ENCODE data around the gene NKX2-4. TPM values are rescaled to one million over a fixed set of nuclear protein-coding genes. Genes with fewer than 3 reads are reported as not detected.

Gene NKX2-4
- total and polyA plus RNA-seq, 2 of the 13 experiments (the other 11 are each of a cell fraction or from before 2014, with no cell fraction given) = not detected

- TF ChIP-seq, protein P1, sequence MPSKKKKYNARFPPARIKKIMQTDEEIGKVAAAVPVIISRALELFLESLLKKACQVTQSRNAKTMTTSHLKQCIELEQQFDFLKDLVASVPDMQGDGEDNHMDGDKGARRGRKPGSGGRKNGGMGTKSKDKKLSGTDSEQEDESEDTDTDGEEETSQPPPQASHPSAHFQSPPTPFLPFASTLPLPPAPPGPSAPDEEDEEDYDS (CRISPR knock-in tag; IDR thresholded peaks at IDR 0.05) = 0 out of 2 replicates have a peak, but pooled peaks have one; percentile 16
- TF ChIP-seq NCOR1 (IDR thresholded peaks at IDR 0.05; ENCODE audit: borderline replicate concordance, low read length) (0 out of 2 replicates have a peak, but pooled peaks have one; percentile 22), HMGA1 (CRISPR knock-in tag; conservative IDR thresholded peaks at IDR 0.05) (no peak), ZMYM4 (CRISPR knock-in tag; IDR thresholded peaks at IDR 0.05) (peak; percentile 66), HNF4G (IDR thresholded peaks at IDR 0.05; ENCODE audit: borderline replicate concordance, low read depth, low read length) (0 out of 2 replicates have a peak, but pooled peaks have one; percentile 34), HNF4G (CRISPR knock-in tag; IDR thresholded peaks at IDR 0.05; ENCODE audit: borderline replicate concordance, low read depth) (no peak), SALL1 (CRISPR knock-in tag; IDR thresholded peaks at IDR 0.05) (peak; percentile 74), HOXA9 (CRISPR knock-in tag; IDR thresholded peaks at IDR 0.05; ENCODE audit: borderline replicate concordance) (no peak), SP5 (CRISPR knock-in tag; IDR thresholded peaks at IDR 0.05; ENCODE audit: borderline replicate concordance, low read depth) (0 out of 2 replicates have a peak, but pooled peaks have one; percentile 53), PITX1 (CRISPR knock-in tag; IDR thresholded peaks at IDR 0.05) (peak; percentile 59), AHDC1 (CRISPR knock-in tag; IDR thresholded peaks at IDR 0.05; ENCODE audit: borderline replicate concordance) (peak; percentile 49; the same call in 1 of the 2 replicates), ZBTB20 (CRISPR knock-in tag; IDR thresholded peaks at IDR 0.05; ENCODE audit: borderline replicate concordance, low read depth) (0 out of 2 replicates have a peak, but pooled peaks have one; percentile 38), TBX2 (CRISPR knock-in tag; IDR thresholded peaks at IDR 0.05; ENCODE audit: borderline replicate concordance) (peak; percentile 40; the same call in 1 of the 2 replicates), SAP130 (CRISPR knock-in tag; IDR thresholded peaks at IDR 0.05; ENCODE audit: low read depth) (peak; percentile 45), RARA (CRISPR knock-in tag; IDR thresholded peaks at IDR 0.05) (peak; percentile 41; the same call in 1 of the 2 replicates), HINFP (CRISPR knock-in tag; IDR thresholded peaks at IDR 0.05; ENCODE audit: low read depth) (no peak), SOX5 (CRISPR knock-in tag; IDR thresholded peaks at IDR 0.05; ENCODE audit: borderline replicate concordance) (0 out of 2 replicates have a peak, but pooled peaks have one; percentile 10), POGZ (CRISPR knock-in tag; IDR thresholded peaks at IDR 0.05) (peak; percentile 64; the same call in 1 of the 2 replicates)
- TF ChIP-seq, protein P2, sequence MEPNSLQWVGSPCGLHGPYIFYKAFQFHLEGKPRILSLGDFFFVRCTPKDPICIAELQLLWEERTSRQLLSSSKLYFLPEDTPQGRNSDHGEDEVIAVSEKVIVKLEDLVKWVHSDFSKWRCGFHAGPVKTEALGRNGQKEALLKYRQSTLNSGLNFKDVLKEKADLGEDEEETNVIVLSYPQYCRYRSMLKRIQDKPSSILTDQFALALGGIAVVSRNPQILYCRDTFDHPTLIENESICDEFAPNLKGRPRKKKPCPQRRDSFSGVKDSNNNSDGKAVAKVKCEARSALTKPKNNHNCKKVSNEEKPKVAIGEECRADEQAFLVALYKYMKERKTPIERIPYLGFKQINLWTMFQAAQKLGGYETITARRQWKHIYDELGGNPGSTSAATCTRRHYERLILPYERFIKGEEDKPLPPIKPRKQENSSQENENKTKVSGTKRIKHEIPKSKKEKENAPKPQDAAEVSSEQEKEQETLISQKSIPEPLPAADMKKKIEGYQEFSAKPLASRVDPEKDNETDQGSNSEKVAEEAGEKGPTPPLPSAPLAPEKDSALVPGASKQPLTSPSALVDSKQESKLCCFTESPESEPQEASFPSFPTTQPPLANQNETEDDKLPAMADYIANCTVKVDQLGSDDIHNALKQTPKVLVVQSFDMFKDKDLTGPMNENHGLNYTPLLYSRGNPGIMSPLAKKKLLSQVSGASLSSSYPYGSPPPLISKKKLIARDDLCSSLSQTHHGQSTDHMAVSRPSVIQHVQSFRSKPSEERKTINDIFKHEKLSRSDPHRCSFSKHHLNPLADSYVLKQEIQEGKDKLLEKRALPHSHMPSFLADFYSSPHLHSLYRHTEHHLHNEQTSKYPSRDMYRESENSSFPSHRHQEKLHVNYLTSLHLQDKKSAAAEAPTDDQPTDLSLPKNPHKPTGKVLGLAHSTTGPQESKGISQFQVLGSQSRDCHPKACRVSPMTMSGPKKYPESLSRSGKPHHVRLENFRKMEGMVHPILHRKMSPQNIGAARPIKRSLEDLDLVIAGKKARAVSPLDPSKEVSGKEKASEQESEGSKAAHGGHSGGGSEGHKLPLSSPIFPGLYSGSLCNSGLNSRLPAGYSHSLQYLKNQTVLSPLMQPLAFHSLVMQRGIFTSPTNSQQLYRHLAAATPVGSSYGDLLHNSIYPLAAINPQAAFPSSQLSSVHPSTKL (CRISPR knock-in tag; IDR thresholded peaks at IDR 0.05) = peak; percentile 46; the same call in 1 of the 2 replicates
Observed at GRCh38 chr20:21364413-21364812, 32.9 kb downstream of the NKX2-4 start (continued).

Measured in HepG2 (cell line).